ENCODE measurements around the gene ZC3H14.

ZC3H14 gene

GRCh38 chr14:88628462-88628861 is 65.6 kb downstream of the ZC3H14 start:
- Histone ChIP-seq H3K27me3 (replicated peaks; ENCODE audit: insufficient read depth, low read length) (no peaks in the 10 kb centered on the region), H3K9ac (ENCODE audit: low read length) (no peak overlapping the region), H3K4me2 (ENCODE audit: low read depth, low read length) (no peak overlapping the region), H3K79me2 (ENCODE audit: low read length) (no peaks in the 10 kb centered on the region), H3K9me3 (replicated peaks; ENCODE audit: insufficient read depth, low read length) (no peaks in the 10 kb centered on the region), H3K4me3 (ENCODE audit: low read length) (no peak overlapping the region), H2AFZ (ENCODE audit: low read length) (no peak overlapping the region), H4K20me1 (ENCODE audit: insufficient read depth, low read length) (no peaks in the 10 kb centered on the region), H3K4me1 (ENCODE audit: low read length) (no peaks in the 10 kb centered on the region), H3K9me2 (replicated peaks; ENCODE audit: insufficient read depth, low read length) (no peaks in the 10 kb centered on the region), H3K36me3 (replicated peaks; ENCODE audit: insufficient read depth, low read length) (no peaks in the 10 kb centered on the region), H3K27ac (ENCODE audit: low read length) (no peak overlapping the region), H3F3A (ENCODE audit: insufficient read depth, low read length) (no peaks in the 10 kb centered on the region)
- TF ChIP-seq EZH2phosphoT487 (IDR thresholded peaks at IDR 0.05; ENCODE audit: low read length): no peak
- no peak for TF ChIP-seq CTCF (IDR thresholded peaks at IDR 0.05; ENCODE audit: low read length)
- no peak for TF ChIP-seq EZH2 (optimal IDR thresholded peaks at IDR 0.05; ENCODE audit: low read depth, low read length)
- DNase-seq: no peak

GRCh38 chr14:88630565-88630964 is 67.7 kb downstream of the ZC3H14 start:
- Histone ChIP-seq H2AFZ (ENCODE audit: low read length) (no peak overlapping the region), H3K36me3 (replicated peaks; ENCODE audit: insufficient read depth, low read length) (no peaks in the 10 kb centered on the region), H3K79me2 (ENCODE audit: low read length) (no peaks in the 10 kb centered on the region), H3K4me1 (ENCODE audit: low read length) (no peaks in the 10 kb centered on the region), H3K9me2 (replicated peaks; ENCODE audit: insufficient read depth, low read length) (no peaks in the 10 kb centered on the region), H3K9ac (ENCODE audit: low read length) (no peak overlapping the region), H3K27me3 (replicated peaks; ENCODE audit: insufficient read depth, low read length) (no peaks in the 10 kb centered on the region), H4K20me1 (ENCODE audit: insufficient read depth, low read length) (no peaks in the 10 kb centered on the region), H3K4me3 (ENCODE audit: low read length) (no peak overlapping the region), H3K27ac (ENCODE audit: low read length) (no peak overlapping the region), H3K4me2 (ENCODE audit: low read depth, low read length) (no peak overlapping the region), H3K9me3 (replicated peaks; ENCODE audit: insufficient read depth, low read length) (no peaks in the 10 kb centered on the region), H3F3A (ENCODE audit: insufficient read depth, low read length) (no peaks in the 10 kb centered on the region)
- DNase-seq: no peak
- TF ChIP-seq EZH2 (optimal IDR thresholded peaks at IDR 0.05; ENCODE audit: low read depth, low read length) (no peak), EZH2phosphoT487 (IDR thresholded peaks at IDR 0.05; ENCODE audit: low read length) (no peak), CTCF (IDR thresholded peaks at IDR 0.05; ENCODE audit: low read length) (no peak)

GRCh38 chr14:88631091-88631490 is 68.3 kb downstream of the ZC3H14 start:
- H3K9ac ChIP-seq (ENCODE audit: low read length): no peak overlapping the region
- no peaks in the 10 kb centered on the region for H3K27me3 ChIP-seq (replicated peaks; ENCODE audit: insufficient read depth, low read length)
- H3K9me2 ChIP-seq (replicated peaks; ENCODE audit: insufficient read depth, low read length): no peaks in the 10 kb centered on the region
- H2AFZ ChIP-seq (ENCODE audit: low read length): no peak overlapping the region
- no peak for TF ChIP-seq EZH2 (optimal IDR thresholded peaks at IDR 0.05; ENCODE audit: low read depth, low read length)
- no peak for TF ChIP-seq CTCF (IDR thresholded peaks at IDR 0.05; ENCODE audit: low read length)
- TF ChIP-seq EZH2phosphoT487 (IDR thresholded peaks at IDR 0.05; ENCODE audit: low read length): no peak
- H3K4me2 ChIP-seq (ENCODE audit: low read depth, low read length): no peak overlapping the region
- H3F3A ChIP-seq (ENCODE audit: insufficient read depth, low read length): no peaks in the 10 kb centered on the region
- no peaks in the 10 kb centered on the region for H3K79me2 ChIP-seq (ENCODE audit: low read length)
- no peak for DNase-seq
- no peaks in the 10 kb centered on the region for H3K9me3 ChIP-seq (replicated peaks; ENCODE audit: insufficient read depth, low read length)
- H3K4me3 ChIP-seq (ENCODE audit: low read length): no peak overlapping the region
- H4K20me1 ChIP-seq (ENCODE audit: insufficient read depth, low read length): no peaks in the 10 kb centered on the region
- H3K27ac ChIP-seq (ENCODE audit: low read length): no peak overlapping the region
- no peaks in the 10 kb centered on the region for H3K4me1 ChIP-seq (ENCODE audit: low read length)
- H3K36me3 ChIP-seq (replicated peaks; ENCODE audit: insufficient read depth, low read length): no peaks in the 10 kb centered on the region
